Measurements from ENCODE around the gene PRKCE. TPM values are rescaled to one million over a fixed set of nuclear protein-coding genes. Genes with fewer than 3 reads are reported as not detected.

The PRKCE gene
- total and polyA plus RNA-seq, 2 of the 8 experiments (the other 6 are each of a cell fraction or from before 2014, with no cell fraction given): 0.54 to 2.1 TPM

DNA sequence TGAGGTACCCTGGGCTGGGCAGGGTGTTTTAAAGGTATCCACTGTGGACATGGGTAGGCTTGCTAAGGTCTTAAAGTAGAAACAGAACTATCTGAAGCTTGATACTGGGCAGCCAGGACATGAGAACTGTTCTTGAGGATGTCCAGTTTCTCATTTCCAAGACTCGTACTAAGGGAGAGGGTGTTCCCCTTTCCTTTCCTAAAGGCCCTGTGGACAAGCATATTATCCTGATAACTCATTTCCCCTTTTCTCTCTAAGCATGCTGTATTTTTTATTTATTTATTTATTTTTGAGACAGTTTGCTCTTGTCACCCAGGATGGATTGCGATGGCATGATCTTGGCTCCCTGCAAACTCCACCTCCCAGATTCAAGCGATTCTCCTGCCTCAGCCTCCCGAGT is 273.6 kb downstream of the PRKCE start (continued):
- no peak for TF ChIP-seq RFX5 (IDR thresholded peaks at IDR 0.05; ENCODE audit: borderline replicate concordance, low read depth, low read length)
- no peak for TF ChIP-seq KDM4A (IDR thresholded peaks at IDR 0.05; ENCODE audit: low read depth, low read length, severe bottlenecking)
- TF ChIP-seq RXRA (IDR thresholded peaks at IDR 0.05; ENCODE audit: insufficient read depth, low read depth, low read length): no peak
- TF ChIP-seq EZH2 (IDR thresholded peaks at IDR 0.05; ENCODE audit: low read depth, low read length, severe bottlenecking): no peak
- TF ChIP-seq JUND (IDR thresholded peaks at IDR 0.05; ENCODE audit: low read length): no peak
- TF ChIP-seq, protein P1, sequence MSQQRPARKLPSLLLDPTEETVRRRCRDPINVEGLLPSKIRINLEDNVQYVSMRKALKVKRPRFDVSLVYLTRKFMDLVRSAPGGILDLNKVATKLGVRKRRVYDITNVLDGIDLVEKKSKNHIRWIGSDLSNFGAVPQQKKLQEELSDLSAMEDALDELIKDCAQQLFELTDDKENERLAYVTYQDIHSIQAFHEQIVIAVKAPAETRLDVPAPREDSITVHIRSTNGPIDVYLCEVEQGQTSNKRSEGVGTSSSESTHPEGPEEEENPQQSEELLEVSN (IDR thresholded peaks at IDR 0.05): no peak
- TF ChIP-seq NRF1 (IDR thresholded peaks at IDR 0.05; ENCODE audit: low read depth, low read length): no peak
- no peak for TF ChIP-seq SUZ12 (IDR thresholded peaks at IDR 0.05; ENCODE audit: low read length)
